Vagina (tissue), 2 donors: ENCODE data around the gene IGLON5. TPM values are rescaled to one million over a fixed set of nuclear protein-coding genes. Genes with fewer than 3 reads are reported as not detected.

Source experiments
- DNase-seq, 2 donors: peaks; one replicate each; pipeline ENCODE4 v3.0.0-alpha.2; 2017; ENCODE audit errors: extremely low spot score in 2 of 2
- H3K27ac ChIP-seq: fragments of 200-600 bp; sonication (generic); one replicate; pipeline ENCODE4 v1.5.1; 2019
- H3K27me3 ChIP-seq: fragments of 200-600 bp; sonication (generic); one replicate; pipeline ENCODE4 v1.5.1; 2019
- H3K36me3 ChIP-seq, 2 donors: fragments of 200-600 bp; sonication (generic); one replicate each; pipeline ENCODE4 v1.5.1; 2017 to 2019
- H3K4me1 ChIP-seq: fragments of 200-600 bp; sonication (generic); one replicate; pipeline ENCODE4 v1.5.1; 2019
- H3K4me3 ChIP-seq, 2 donors: fragments of 200-600 bp; sonication (generic); 1 replicate in 1 of 2; 2 replicates in 1 of 2; pipeline ENCODE4 v1.5.1; 2016 to 2019
- H3K9me3 ChIP-seq: fragments of 200-600 bp; sonication (generic); one replicate; pipeline ENCODE4 v1.5.1; 2019
- CTCF ChIP-seq, 3 experiments: fragments of 450-650 bp in 2 of 3; fragments of 200-600 bp in 1 of 3; sonication (generic) in 1 of 3; IDR thresholded peaks; one replicate each; pipeline ENCODE4 v1.5.1; 2017 to 2019; ENCODE audit warnings: antibody characterized with exemption in 3 of 3, mild to moderate bottlenecking in 2 of 3, moderate library complexity in 2 of 3
- POLR2A ChIP-seq, 2 donors: fragments of 450-650 bp; IDR thresholded peaks; one replicate each; pipeline ENCODE4 v1.6.1; 2017; ENCODE audit warnings: antibody characterized with exemption in 2 of 2, mild to moderate bottlenecking in 2 of 2, moderate library complexity in 2 of 2
- POLR2AphosphoS5 ChIP-seq, 2 donors: sonication (generic); formaldehyde crosslinking; IDR thresholded peaks; one replicate each; pipeline ENCODE4 v1.9.0; 2017; ENCODE audit warnings: antibody characterized with exemption in 2 of 2, mild to moderate bottlenecking in 2 of 2, low read depth in 1 of 2; ENCODE audit not compliant: insufficient read depth in 1 of 2
- intact Hi-C: fragments of 100-400 bp; cut with DNase I; formaldehyde crosslinking; loops from one replicate; pipeline ENCODE4 v1.15.1; 2023
- total RNA-seq: library from RNA; depleted of rRNA; stranded (reverse); fragments of >200 nt; gene quantifications from one replicate; pipeline ENCODE4 v1.2.3, GENCODE V29; 2016

The IGLON5 gene
- total RNA-seq, 1 donor from 2014 or later: not detected

DNA sequence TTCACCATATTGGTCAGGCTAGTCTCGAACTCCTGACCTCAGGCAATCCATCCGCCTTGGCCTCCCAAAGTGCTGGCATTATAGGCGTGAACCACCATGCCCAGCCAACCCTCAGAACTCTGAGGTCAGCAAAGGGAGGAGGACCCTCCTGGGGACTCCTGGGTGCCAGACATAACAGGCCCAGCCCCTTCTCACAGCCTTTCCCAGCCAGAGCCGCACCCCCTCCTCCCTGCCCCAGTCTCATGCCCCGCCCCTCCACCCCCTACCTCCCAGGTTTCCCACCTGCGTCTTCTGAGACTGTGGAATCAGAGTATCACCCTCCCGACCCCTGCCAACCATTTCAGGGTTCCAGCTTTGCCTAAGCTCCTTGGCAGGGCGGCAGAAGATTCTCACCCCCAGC, 5.2 kb downstream of the IGLON5 start:
- H3K36me3 ChIP-seq: no peaks in the 10 kb centered on the region
- H3K27me3 ChIP-seq: no peaks in the 10 kb centered on the region
- no peaks in the 10 kb centered on the region for H3K9me3 ChIP-seq
- intact Hi-C loops: no loop called here
- H3K4me1 ChIP-seq: no peaks in the 10 kb centered on the region
- TF ChIP-seq POLR2A (IDR thresholded peaks at IDR 0.05): no peak
- TF ChIP-seq POLR2AphosphoS5 (IDR thresholded peaks at IDR 0.05; ENCODE audit: insufficient read depth in 1 of 2, low read depth in 1 of 2): no peak
- no peak overlapping the region for H3K27ac ChIP-seq
- no peak overlapping the region for H3K4me3 ChIP-seq
- DNase-seq: no peak

DNA sequence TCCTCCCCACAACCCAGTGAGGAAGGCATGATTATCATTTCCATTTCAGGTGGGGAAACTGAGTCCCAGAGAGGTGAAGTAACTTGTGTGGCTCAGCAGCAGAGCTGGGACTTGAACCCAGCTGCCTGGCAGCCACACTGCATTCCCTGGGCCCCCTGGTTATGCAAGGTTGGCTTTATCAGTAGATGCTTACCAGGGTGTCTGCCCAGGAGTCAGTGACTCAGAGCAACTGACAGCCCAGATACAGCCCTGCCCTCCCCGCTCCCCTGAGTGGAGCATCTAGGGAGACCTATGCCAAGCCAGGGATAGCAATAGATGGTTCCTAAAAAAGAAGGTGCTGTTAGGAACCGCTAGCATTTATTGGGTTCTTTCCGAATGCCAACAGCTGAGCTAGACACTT, 5.9 kb downstream of the IGLON5 start:
- Histone ChIP-seq H3K4me1 (no peaks in the 10 kb centered on the region), H3K4me3 (no peak overlapping the region), H3K27ac (no peak overlapping the region), H3K9me3 (no peaks in the 10 kb centered on the region), H3K36me3 (no peaks in the 10 kb centered on the region), H3K27me3 (no peaks in the 10 kb centered on the region)
- TF ChIP-seq CTCF (IDR thresholded peaks at IDR 0.05): no peak
- no peak for TF ChIP-seq POLR2AphosphoS5 (IDR thresholded peaks at IDR 0.05; ENCODE audit: insufficient read depth in 1 of 2, low read depth in 1 of 2)
- no peak for TF ChIP-seq POLR2A (IDR thresholded peaks at IDR 0.05)
- intact Hi-C loops: no loop called here
- no peak for DNase-seq

DNA sequence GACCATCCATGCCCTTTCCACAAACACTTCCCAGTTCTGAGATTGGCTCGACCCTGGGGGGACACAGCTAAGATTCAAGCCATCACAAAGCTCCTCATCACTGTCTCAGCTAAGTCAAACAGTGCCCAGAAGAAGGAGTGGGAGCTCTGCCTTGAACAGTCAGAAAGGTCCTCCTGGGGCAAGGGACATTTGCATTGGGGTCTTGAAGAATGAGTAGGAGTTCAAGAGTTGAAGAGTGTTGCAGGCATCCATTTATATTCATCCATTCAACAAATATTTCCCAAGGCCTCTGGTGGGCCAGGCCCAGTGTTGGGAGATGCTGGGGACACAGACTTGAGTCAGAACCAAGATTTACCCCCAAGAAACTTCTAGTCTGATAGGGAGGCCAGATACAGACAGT, 6.5 kb downstream of the IGLON5 start:
- Histone ChIP-seq H3K4me3 (no peak overlapping the region), H3K9me3 (no peaks in the 10 kb centered on the region), H3K4me1 (no peaks in the 10 kb centered on the region), H3K36me3 (no peaks in the 10 kb centered on the region), H3K27ac (no peak overlapping the region), H3K27me3 (no peaks in the 10 kb centered on the region)
- TF ChIP-seq POLR2A (IDR thresholded peaks at IDR 0.05) (no peak), CTCF (IDR thresholded peaks at IDR 0.05) (no peak), POLR2AphosphoS5 (IDR thresholded peaks at IDR 0.05; ENCODE audit: insufficient read depth in 1 of 2, low read depth in 1 of 2) (no peak)
- DNase-seq: no peak
- intact Hi-C loops: no loop called here

GRCh38 chr19:51318687-51319648, 7.5 kb downstream of the IGLON5 start:
- no peak for DNase-seq
- Histone ChIP-seq H3K9me3 (no peaks in the 10 kb centered on the region), H3K27ac (no peak overlapping the region), H3K36me3 (no peaks in the 10 kb centered on the region), H3K4me1 (no peaks in the 10 kb centered on the region), H3K27me3 (no peaks in the 10 kb centered on the region), H3K4me3 (no peak overlapping the region)
- TF ChIP-seq CTCF (IDR thresholded peaks at IDR 0.05): no peak
- TF ChIP-seq POLR2A (IDR thresholded peaks at IDR 0.05): no peak
- no peak for TF ChIP-seq POLR2AphosphoS5 (IDR thresholded peaks at IDR 0.05; ENCODE audit: insufficient read depth in 1 of 2, low read depth in 1 of 2)
- intact Hi-C loops: no loop called here

DNA sequence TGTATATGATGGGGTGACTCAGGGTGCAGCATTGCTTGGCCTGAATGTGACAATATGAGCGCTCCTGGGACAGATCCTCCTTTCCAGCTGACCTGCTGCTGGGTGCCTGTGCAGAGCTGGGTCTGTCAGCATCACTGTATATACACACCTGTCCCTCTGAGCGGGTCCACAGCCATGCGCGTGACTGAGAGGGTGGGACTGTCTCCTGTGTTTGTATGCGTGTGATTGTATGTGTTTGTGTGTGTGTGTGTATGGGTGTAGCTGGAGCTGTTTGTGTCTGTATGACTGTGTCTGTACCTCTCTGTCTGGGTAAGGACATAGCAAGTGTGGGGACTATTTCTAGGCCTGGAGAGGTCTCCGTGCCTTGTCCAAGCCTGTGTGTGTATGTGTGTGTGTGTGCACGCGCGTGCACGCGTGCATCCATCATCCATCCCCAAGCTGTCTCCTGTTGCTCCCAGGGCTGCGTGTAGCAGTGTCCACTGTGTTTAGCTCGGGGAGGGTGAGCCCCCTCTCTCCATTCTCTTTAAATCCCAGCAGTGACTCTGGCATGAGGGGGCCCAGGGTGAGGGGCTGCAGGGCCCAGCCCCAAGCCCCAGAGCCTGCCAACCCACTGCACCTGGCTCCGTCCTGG, 8.3 kb downstream of the IGLON5 start:
- Histone ChIP-seq H3K27ac (no peak overlapping the region), H3K36me3 (no peaks in the 10 kb centered on the region), H3K4me3 (no peak overlapping the region), H3K27me3 (no peaks in the 10 kb centered on the region), H3K9me3 (no peaks in the 10 kb centered on the region), H3K4me1 (no peaks in the 10 kb centered on the region)
- intact Hi-C loops: no loop called here
- DNase-seq: no peak
- TF ChIP-seq POLR2AphosphoS5 (IDR thresholded peaks at IDR 0.05; ENCODE audit: insufficient read depth in 1 of 2, low read depth in 1 of 2) (no peak), POLR2A (IDR thresholded peaks at IDR 0.05) (no peak), CTCF (IDR thresholded peaks at IDR 0.05) (no peak)
